SK-N-SH treated with all-trans-retinoic acid at 6 μM for 48 hours (cell line): ENCODE measurements around the gene GGA2.

Source experiments
- ATAC-seq: fragments of 200-7000 bp; cut with Tn5 transposase; 3 replicates; pipeline ENCODE4 v1.9.1; 2020; ENCODE audit warnings: mild to moderate bottlenecking, moderate library complexity
- CSDC2 ChIP-seq: fragments of 250-450 bp; sonication (Bioruptor Pico); IDR thresholded peaks from 2 replicates; pipeline ENCODE4 v1.5.0; 2020; ENCODE audit warnings: mild to moderate bottlenecking, moderate library complexity
- ESRRG ChIP-seq: fragments of 250-450 bp; sonication (Bioruptor Pico); IDR thresholded peaks from 2 replicates; pipeline ENCODE4 v1.6.1; 2021; ENCODE audit warnings: mild to moderate bottlenecking
- GLIS3 ChIP-seq: fragments of 250-450 bp; sonication (Bioruptor Pico); IDR thresholded peaks from 2 replicates; pipeline ENCODE4 v1.5.0; 2020; ENCODE audit warnings: mild to moderate bottlenecking, moderate library complexity
- ISL1 ChIP-seq: fragments of 250-450 bp; sonication (Bioruptor Pico); IDR thresholded peaks from 2 replicates; pipeline ENCODE4 v2.1.2; 2022; ENCODE audit warnings: mild to moderate bottlenecking, moderate library complexity
- OSR1 ChIP-seq: fragments of 250-450 bp; sonication (Bioruptor Pico); IDR thresholded peaks from 2 replicates; pipeline ENCODE4 v1.8.0; 2022; ENCODE audit warnings: moderate library complexity, mild to moderate bottlenecking, inconsistent platforms
- RARB ChIP-seq: fragments of 250-450 bp; sonication (Bioruptor Pico); IDR thresholded peaks from 2 replicates; pipeline ENCODE4 v1.8.0; 2021; ENCODE audit warnings: mild to moderate bottlenecking, moderate library complexity
- SNAI2 ChIP-seq: fragments of 250-450 bp; sonication (Bioruptor Pico); IDR thresholded peaks from 2 replicates; pipeline ENCODE4 v1.5.0; 2020; ENCODE audit warnings: mild to moderate bottlenecking, moderate library complexity
- TCF4 ChIP-seq: fragments of 250-450 bp; sonication (Bioruptor Pico); IDR thresholded peaks from 2 replicates; pipeline ENCODE4 v1.8.0; 2021; ENCODE audit warnings: mild to moderate bottlenecking, moderate library complexity, borderline replicate concordance
- TOX ChIP-seq: fragments of 250-450 bp; sonication (Bioruptor Pico); IDR thresholded peaks from 2 replicates; pipeline ENCODE4 v1.8.0; 2021; ENCODE audit warnings: mild to moderate bottlenecking, moderate library complexity, borderline replicate concordance
- ZC3H10 ChIP-seq: fragments of 250-450 bp; sonication (Bioruptor Pico); IDR thresholded peaks from 2 replicates; pipeline ENCODE4 v1.5.1; 2021; ENCODE audit warnings: mild to moderate bottlenecking, moderate library complexity
- ZFP30 ChIP-seq: fragments of 450-650 bp; formaldehyde crosslinking; IDR thresholded peaks from 2 replicates; pipeline ENCODE4 v1.5.0; 2022; ENCODE audit warnings: mild to moderate bottlenecking, moderate library complexity
- ZNF565 ChIP-seq: fragments of 450-650 bp; formaldehyde crosslinking; conservative IDR thresholded peaks from 2 replicates; pipeline ENCODE4 v1.5.0; 2020; ENCODE audit warnings: low read depth, mild to moderate bottlenecking, moderate library complexity
- ZNF70 ChIP-seq: fragments of 450-650 bp; formaldehyde crosslinking; IDR thresholded peaks from 2 replicates; pipeline ENCODE4 v1.5.0; 2020; ENCODE audit warnings: mild to moderate bottlenecking, moderate library complexity
- TF ChIP-seq, protein P1 (sequence below): fragments of 250-450 bp; sonication (Bioruptor Pico); IDR thresholded peaks from 2 replicates; pipeline ENCODE4 v1.5.1; 2021; ENCODE audit warnings: mild to moderate bottlenecking, moderate library complexity
- TF ChIP-seq, protein P2 (sequence below): fragments of 250-450 bp; sonication (Bioruptor Pico); IDR thresholded peaks from 2 replicates; pipeline ENCODE4 v1.8.0; 2020; ENCODE audit warnings: mild to moderate bottlenecking, moderate library complexity, borderline replicate concordance
- TF ChIP-seq, protein P3 (sequence below): fragments of 250-450 bp; sonication (Bioruptor Pico); IDR thresholded peaks from 2 replicates; pipeline ENCODE4 v1.5.1; 2020; ENCODE audit warnings: low read depth, mild to moderate bottlenecking, moderate library complexity
- TF ChIP-seq, protein P4 (sequence below): fragments of 250-450 bp; sonication (Bioruptor Pico); IDR thresholded peaks from 2 replicates; pipeline ENCODE4 v1.8.0; 2021; ENCODE audit warnings: low read depth, mild to moderate bottlenecking, moderate library complexity, borderline replicate concordance
- TF ChIP-seq, protein P5 (sequence below): fragments of 250-450 bp; sonication (Bioruptor Pico); IDR thresholded peaks from 2 replicates; pipeline ENCODE4 v1.5.0; 2020; ENCODE audit warnings: mild to moderate bottlenecking, moderate library complexity

Gene GGA2

DNA sequence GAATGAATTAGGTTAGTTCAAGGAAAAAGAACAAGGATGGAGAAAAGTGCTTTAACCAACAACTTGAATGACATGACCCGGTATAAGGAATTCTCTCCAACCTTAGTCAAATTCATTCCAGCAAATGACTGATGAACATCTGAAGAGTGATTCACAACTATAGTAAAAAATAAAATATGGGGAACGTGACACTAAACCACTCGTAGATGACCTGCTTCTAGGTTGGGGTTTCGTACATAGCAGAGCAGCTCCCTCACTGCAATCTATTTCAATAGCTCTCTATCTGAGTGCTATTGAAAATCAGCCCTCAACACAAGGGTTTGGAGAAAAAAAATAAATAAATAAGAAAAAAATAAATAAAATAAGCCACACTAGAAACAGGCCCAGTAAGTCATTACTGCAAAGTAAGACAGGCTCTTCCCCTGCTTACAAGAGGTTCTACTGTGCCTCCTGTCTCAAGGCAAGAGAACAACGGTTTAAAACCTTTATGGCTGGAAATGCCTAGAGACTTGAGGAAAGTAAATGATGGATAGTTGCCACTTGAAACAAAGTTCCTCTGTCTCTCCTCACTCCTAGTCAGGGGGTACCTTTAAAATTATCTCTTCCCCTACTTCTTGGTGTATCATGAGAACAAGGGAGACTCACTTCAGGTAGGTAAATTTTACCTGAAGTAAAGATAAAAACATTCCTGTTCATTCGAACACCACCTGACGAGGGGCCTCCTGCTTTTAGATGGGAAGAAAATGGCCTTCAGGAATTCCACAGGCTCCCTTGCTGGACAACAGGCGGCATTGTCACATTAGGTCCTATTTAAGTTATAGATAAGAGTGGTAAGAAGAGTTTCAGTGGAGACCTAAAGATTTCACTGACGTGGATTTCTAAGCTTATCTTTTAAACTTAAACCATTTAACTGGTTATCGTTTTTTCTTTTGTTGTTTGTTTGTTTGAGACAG lies 77.8 kb downstream of the GGA2 start (continued):
- no peak for TF ChIP-seq ESRRG (CRISPR knock-in tag)
- TF ChIP-seq OSR1 (CRISPR knock-in tag) = no peak
- TF ChIP-seq, protein P1, sequence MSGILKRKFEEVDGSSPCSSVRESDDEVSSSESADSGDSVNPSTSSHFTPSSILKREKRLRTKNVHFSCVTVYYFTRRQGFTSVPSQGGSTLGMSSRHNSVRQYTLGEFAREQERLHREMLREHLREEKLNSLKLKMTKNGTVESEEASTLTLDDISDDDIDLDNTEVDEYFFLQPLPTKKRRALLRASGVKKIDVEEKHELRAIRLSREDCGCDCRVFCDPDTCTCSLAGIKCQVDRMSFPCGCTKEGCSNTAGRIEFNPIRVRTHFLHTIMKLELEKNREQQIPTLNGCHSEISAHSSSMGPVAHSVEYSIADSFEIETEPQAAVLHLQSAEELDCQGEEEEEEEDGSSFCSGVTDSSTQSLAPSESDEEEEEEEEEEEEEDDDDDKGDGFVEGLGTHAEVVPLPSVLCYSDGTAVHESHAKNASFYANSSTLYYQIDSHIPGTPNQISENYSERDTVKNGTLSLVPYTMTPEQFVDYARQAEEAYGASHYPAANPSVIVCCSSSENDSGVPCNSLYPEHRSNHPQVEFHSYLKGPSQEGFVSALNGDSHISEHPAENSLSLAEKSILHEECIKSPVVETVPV (CRISPR knock-in tag) = no peak
- TF ChIP-seq ZNF70 (CRISPR knock-in tag) = no peak
- no peak for TF ChIP-seq ZFP30 (CRISPR knock-in tag)
- no peak for TF ChIP-seq CSDC2 (CRISPR knock-in tag)

DNA sequence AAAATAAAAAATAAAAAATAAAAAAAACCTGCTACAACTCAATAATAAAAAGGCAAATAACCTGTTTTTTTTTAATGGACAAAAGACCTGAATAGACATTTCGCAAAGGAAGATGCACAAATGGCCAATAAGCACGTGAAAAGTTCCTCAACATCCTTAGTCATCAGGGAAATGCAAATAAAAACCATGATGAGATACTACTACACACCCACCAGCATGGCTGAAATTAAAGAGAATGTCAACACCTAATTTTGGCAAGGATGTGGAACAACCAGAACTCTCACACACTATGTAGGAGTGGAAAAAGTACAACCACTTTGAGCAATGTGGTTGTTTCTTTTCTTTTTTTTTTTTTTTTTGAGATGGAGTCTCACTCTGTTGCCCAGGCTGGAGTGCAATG lies 81.9 kb downstream of the GGA2 start:
- TF ChIP-seq ZNF70 (CRISPR knock-in tag) = no peak
- no peak for TF ChIP-seq ZNF565
- no peak for TF ChIP-seq TCF4
- TF ChIP-seq SNAI2 (CRISPR knock-in tag) = no peak
- TF ChIP-seq ISL1 = no peak
- no peak for TF ChIP-seq ESRRG (CRISPR knock-in tag)
- TF ChIP-seq, protein P1 (CRISPR knock-in tag) = no peak
- TF ChIP-seq, protein P2, sequence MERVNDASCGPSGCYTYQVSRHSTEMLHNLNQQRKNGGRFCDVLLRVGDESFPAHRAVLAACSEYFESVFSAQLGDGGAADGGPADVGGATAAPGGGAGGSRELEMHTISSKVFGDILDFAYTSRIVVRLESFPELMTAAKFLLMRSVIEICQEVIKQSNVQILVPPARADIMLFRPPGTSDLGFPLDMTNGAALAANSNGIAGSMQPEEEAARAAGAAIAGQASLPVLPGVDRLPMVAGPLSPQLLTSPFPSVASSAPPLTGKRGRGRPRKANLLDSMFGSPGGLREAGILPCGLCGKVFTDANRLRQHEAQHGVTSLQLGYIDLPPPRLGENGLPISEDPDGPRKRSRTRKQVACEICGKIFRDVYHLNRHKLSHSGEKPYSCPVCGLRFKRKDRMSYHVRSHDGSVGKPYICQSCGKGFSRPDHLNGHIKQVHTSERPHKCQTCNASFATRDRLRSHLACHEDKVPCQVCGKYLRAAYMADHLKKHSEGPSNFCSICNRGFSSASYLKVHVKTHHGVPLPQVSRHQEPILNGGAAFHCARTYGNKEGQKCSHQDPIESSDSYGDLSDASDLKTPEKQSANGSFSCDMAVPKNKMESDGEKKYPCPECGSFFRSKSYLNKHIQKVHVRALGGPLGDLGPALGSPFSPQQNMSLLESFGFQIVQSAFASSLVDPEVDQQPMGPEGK (CRISPR knock-in tag) = no peak
- TF ChIP-seq, protein P3, sequence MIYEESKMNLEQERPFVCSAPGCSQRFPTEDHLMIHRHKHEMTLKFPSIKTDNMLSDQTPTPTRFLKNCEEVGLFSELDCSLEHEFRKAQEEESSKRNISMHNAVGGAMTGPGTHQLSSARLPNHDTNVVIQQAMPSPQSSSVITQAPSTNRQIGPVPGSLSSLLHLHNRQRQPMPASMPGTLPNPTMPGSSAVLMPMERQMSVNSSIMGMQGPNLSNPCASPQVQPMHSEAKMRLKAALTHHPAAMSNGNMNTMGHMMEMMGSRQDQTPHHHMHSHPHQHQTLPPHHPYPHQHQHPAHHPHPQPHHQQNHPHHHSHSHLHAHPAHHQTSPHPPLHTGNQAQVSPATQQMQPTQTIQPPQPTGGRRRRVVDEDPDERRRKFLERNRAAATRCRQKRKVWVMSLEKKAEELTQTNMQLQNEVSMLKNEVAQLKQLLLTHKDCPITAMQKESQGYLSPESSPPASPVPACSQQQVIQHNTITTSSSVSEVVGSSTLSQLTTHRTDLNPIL (CRISPR knock-in tag) = no peak
- no peak for TF ChIP-seq RARB (CRISPR knock-in tag)
- no peak for TF ChIP-seq ZFP30 (CRISPR knock-in tag)
- TF ChIP-seq, protein P4, sequence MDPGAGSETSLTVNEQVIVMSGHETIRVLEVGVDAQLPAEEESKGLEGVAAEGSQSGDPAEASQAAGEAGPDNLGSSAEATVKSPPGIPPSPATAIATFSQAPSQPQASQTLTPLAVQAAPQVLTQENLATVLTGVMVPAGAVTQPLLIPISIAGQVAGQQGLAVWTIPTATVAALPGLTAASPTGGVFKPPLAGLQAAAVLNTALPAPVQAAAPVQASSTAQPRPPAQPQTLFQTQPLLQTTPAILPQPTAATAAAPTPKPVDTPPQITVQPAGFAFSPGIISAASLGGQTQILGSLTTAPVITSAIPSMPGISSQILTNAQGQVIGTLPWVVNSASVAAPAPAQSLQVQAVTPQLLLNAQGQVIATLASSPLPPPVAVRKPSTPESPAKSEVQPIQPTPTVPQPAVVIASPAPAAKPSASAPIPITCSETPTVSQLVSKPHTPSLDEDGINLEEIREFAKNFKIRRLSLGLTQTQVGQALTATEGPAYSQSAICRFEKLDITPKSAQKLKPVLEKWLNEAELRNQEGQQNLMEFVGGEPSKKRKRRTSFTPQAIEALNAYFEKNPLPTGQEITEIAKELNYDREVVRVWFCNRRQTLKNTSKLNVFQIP (CRISPR knock-in tag) = no peak
- TF ChIP-seq, protein P5, sequence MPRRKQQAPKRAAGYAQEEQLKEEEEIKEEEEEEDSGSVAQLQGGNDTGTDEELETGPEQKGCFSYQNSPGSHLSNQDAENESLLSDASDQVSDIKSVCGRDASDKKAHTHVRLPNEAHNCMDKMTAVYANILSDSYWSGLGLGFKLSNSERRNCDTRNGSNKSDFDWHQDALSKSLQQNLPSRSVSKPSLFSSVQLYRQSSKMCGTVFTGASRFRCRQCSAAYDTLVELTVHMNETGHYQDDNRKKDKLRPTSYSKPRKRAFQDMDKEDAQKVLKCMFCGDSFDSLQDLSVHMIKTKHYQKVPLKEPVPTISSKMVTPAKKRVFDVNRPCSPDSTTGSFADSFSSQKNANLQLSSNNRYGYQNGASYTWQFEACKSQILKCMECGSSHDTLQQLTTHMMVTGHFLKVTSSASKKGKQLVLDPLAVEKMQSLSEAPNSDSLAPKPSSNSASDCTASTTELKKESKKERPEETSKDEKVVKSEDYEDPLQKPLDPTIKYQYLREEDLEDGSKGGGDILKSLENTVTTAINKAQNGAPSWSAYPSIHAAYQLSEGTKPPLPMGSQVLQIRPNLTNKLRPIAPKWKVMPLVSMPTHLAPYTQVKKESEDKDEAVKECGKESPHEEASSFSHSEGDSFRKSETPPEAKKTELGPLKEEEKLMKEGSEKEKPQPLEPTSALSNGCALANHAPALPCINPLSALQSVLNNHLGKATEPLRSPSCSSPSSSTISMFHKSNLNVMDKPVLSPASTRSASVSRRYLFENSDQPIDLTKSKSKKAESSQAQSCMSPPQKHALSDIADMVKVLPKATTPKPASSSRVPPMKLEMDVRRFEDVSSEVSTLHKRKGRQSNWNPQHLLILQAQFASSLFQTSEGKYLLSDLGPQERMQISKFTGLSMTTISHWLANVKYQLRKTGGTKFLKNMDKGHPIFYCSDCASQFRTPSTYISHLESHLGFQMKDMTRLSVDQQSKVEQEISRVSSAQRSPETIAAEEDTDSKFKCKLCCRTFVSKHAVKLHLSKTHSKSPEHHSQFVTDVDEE (CRISPR knock-in tag) = no peak
- TF ChIP-seq, all 23 proteins: peak for 0
- ATAC-seq = no peak

DNA sequence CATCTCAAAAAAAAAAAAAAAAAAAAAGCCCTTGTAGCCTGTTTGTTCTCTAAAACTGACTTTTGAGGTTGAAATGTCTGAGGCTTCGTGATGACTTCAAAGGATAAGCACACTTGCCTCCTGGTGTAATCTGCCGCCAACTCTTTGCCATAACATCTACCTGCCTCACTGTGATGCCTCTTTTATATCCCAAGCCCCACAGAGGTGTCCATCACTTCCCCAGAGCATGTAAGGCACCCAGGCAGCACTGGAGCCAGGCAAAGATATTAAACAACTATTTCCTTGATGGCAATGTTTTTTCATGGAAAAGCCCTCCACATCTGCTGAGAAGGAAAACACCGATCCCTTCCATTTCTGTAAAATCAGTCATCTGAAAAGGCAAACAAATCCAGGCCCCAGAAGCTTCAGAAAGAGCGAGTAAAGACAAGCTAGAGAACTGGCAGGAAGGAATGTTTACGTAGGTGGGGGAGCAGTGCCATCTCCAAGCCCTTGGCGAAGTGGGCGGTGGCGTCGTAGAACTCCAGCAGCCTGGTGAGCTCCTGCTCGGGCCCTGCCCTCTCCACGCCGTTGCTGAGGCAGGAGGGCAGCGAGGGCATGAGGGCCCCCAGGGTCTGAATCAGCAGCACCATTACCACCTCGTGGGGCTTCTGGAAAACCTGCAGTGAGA lies 85.9 kb downstream of the GGA2 start:
- no peak for ATAC-seq
- TF ChIP-seq TOX (CRISPR knock-in tag) (no peak), ZC3H10 (no peak), CSDC2 (CRISPR knock-in tag) (no peak), GLIS3 (CRISPR knock-in tag) (no peak)
- TF ChIP-seq, protein P4 (CRISPR knock-in tag) = no peak
